Inflammatory macrophage treated with lipopolysaccharide for 1 hour (primary cell): ENCODE data around the gene ZDHHC14.
"Not testable (repeated sequence)": the region's sequence is repeated elsewhere in the genome, so short reads cannot be mapped to it uniquely, and the experiment has no call there.

ENCODE experiments used
- DNase-seq, 2 donors: peaks; one replicate each; pipeline ENCODE4 v3.0.0-alpha.2; 2020 to 2022

Gene ZDHHC14

DNA sequence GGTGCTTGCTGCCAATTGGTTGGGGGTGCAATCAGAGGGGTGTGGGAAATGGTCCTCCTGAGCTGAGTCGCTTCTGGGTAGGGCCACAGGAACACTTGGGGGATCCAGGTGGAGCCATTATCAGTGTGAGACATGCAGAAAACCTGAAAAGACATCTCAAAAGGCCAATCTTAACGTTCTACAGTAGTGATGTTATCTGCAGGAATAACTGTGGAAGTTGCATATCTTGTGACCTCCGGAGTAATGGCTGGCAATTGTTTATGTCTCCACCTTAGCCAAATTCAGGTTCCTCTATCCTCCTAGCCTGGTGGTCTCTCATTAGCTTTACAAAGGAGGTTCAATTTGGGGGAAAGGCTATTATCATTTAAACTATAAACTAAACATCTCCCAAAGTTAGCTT, 327.2 kb downstream of the ZDHHC14 start:
- DNase-seq: no peak

DNA sequence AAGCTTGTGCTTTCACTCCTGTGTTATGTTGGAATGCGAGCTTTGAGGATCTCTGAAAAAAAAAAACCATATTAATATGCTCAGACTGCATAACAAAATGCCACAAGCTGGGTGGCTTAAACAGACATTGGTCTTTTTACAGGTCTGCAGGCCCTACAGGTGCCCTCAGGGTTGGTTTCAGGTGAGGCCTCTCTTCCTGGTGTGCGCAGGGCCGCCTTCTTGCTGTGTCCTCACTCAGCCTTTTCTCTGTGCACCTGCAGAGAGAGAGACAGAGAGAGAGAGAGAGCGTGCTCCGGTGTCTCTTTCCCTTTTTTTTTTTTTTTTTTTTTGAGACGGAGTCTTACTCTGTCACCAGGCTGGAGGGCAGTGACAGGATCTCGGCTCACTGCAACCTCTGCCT, 327.9 kb downstream of the ZDHHC14 start:
- no peak for DNase-seq

DNA sequence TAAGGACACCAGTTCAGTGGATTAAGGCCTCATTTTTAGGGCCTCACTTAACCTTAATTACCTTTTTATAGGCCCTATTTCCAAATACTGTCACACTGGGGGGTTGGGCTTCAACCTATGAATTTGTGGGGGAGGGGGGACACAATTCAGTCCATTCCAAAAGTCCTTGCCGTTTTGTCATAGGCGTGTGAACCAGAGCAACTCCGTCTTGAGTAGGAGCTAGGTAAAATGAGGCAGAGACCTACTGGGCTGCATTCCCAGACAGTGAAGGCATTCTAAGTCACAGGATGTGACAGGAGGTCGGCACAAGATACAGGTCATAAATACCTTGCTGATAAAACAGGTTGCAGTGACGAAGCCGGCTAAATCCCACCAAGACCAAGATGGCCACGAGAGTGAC, 328.6 kb downstream of the ZDHHC14 start:
- no peak for DNase-seq

DNA sequence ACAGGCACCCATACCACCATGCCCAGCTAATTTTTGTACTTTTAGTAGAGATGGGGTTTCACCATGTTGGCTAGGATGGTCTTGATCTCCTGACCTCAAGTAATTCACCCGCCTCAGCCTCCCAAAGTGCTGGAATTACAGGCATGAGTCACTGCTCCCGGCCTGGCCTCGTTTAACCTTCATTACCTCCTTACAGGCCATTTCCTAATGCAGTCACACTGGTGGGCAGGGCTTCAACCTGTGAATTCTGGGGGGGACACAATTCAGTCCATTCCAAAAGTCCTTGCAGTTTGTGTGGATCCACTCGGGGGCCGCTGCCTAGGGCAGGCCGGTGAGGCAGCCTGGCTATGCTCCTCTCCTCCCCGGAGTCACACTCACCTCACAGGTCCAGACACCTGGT, 329.6 kb downstream of the ZDHHC14 start:
- no peak for DNase-seq

DNA sequence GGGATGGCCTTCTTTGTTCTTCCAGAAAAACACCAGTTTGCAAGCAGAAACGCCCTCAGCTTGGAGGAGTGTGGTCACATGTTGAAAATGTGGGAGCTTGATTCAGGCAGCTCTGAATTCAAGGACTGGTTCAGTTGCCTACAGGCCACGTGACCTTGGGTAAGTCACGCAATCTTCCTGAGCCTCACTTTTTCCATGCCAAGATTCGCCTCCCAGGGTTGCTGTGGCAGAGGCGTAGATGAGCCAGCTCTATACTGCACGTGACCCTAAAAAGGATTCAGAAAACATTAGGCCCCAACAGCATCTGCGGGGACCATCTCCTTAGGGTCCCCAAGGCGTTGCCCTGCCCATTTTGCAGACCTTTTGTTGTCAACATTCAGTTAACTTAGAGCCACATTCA, 330.1 kb downstream of the ZDHHC14 start:
- no peak for DNase-seq

DNA sequence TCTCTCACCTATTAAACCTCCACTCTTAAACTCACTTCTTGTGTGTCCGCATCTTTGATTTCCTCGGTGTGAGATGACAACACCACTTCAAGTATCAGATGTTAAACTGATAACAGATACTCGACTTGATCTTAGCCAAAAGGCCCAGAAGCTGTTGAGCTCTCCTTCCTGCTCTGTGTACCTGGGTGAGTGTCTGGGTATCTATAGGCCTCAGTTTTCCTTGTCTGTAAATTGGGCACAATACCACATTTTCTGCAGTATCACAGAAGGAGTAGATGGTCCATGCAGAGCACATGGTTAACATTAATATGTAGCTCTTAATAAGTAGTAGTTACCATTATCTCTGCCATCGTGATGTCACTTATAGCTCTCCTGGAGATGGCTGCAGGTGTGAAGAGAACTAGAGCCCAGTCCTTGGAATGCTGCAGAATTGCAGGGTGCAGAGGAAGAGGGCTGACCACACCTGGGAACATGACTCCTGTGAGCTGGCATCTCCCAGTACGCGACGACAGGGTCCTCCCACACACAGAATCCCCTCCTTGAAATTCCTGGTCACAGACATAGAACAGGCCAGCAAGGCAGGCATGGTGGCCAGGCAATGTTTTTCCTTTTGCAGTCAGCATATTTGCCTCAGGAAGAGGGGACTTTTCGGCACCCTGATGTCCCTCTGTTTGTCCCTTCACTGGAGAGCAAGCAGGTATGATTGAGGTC, 331.8 kb downstream of the ZDHHC14 start:
- no peak for DNase-seq

DNA sequence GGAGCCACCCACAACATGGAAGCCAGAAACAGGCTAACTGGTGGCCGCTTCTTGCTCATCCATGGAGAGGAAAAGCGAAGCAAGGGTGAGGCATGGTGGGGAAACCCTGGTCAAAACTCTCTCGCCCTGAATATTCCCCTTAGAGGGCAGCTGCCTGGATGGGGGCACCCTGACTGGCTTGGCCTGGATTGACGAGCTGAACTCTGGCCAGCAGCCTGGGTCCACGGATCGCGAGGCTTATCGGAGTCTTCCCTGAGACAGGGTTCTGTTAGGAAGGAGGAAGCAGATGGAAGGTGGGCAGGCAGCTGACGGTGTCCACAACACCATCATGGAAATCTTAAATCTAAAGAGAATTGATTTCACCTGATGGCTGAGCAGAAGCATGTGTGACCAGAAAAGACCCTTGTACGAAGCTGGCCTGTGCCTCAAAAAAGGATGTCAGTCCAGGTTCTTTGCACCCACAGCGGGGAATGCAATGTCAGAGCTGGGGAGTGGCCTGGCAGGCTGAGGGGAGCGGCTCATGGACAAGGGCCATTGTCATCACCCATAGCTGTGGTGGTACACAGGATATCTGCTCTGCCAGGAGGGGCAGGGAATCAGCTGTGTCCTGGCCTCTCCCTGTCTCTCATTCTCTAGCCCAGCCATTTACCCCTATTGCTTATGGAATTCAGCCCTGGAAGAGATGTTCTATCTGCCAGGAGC, 332.6 kb downstream of the ZDHHC14 start:
- no peak for DNase-seq

DNA sequence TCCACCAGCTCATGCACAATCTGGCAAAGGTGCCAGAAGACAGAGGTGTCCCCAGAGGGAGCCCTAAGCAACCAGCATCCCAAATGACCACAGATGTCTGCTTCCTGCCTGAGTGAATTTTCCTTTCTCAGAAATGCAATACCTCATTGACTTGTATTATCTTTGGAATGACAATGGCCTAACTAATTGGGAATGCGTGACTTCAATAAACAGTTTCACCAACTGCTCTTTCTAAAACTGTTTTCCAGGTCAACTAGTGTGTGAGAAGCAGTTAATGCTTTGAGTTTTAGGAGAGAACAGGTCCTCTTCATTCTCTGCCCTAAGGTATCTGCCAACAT, 333.1 kb downstream of the ZDHHC14 start:
- no peak for DNase-seq

DNA sequence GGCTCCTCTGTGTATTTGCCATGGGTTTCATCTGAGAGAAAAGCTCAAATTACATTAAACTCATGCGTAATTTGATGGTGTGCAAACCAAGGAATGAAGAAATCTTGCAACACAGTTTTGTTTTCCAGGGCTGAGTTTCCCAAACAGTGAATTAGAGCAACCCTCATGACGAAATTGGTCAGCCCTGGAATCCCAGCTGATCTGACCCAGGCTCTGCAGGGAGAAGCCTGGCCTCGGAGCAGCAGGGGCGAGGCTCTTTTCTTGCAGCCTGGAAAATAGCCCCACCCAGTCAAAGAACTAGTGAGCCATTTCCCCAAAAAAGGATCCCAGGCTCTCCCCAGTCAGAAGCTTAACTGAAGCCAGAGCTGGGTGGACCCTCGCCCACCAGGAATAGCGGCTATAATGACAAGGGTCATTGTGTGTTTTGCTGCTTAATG, 334.8 kb downstream of the ZDHHC14 start:
- DNase-seq: no peak

DNA sequence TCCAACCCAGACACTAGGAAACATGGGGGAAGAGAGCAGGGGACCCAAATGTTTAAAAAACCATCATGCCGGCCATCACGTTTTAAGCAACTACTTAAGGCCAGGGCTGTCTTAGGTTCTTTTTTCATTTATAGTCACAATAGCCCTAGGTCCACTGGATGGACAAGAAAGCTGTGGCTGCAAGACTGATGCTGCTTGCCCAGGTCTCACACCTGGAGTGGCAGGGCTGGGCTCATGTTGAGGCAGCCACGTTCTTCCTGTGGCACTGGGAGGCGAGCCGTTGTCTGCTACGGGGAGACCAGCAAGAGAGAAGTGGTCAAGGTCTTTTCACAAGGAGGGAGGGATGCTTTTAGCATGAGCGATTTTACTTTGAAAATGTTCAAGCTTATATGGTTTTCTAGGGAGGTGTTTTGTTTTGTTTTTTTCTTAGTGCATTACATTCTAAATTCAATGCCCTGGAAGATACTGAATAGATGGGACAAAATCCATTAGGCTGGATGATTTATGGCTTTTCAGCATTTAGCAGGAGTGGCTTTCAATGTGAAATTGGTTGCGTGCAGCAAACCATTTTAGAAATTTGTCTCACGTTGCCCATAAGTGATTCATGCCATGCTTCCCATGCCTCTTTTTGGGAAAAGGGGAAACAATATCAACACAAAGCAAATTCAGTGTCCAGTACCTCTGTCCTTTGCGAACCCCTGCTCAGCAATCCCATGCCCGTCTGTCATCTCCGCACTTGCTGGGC, 335.4 kb downstream of the ZDHHC14 start:
- DNase-seq: no peak

DNA sequence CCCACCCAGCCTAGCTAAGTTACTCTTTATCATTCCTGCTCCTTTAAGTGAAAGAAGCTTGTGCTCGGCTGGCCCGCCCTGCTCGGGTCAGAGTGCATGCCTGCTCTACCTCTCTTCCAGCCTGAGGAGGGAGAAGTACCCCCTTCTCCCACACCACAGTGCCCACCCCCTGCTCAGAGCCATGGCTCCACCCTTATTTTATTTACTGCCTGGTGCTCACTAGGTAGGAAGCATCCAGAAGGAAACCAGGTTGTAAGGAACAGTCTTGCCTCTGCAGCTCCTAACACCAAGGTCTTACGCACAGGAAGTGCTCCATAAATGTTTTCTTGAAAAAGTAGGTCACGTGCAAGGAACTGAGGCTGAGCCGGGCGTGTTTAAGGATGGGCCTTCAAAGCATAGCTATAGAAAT, 336.4 kb downstream of the ZDHHC14 start:
- no peak for DNase-seq

DNA sequence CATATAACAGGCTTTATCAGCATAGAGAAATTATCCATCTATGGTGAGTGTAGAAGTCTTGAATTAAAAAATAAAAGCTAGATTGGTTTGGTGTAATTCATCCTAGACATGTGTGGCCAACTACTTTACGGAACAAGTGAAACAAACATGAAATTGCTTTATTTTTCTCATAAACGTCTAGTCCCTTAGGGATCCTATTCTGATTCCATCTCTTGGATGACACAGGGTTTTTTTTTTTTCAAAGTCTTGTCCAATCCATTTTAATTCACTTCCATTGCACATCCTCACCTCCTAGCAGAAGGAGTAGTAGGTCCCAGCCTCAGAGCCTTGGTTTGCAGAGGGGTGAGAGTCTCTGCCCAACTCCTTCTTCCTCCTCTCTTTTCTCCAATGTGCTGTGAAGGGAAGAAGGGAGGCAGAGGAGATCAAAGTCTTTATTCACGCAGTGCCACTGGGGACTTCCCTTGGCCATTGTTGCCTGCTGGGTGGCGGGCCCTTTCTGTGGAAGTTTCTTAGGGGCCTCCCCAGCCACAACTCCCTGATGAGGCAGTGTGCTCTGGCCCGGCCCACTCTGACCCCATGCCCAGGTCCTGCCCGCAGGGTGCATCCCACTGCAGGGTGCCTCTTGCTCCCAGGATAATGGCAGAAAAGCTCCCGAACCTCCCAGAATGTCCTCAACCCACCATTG, 337.7 kb downstream of the ZDHHC14 start:
- DNase-seq: no peak

DNA sequence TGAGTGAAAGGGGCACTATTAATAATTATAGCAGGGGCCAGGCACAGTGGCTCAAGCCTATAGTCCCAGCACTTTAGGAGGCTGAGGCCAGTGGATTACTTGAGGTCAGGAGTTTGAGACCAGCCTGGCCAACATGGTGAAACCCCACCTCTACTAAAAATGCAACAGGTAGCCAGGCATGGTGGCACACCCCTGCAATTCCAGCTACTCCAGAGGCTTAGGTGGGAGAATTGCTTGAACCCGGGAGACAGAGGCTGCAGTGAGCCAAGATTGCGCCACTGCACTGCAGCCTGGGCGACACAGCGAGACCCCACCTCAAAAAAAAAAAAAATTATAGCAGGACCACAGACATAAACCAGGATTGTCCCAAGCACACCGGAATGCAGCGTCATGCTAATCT, 340.0 kb downstream of the ZDHHC14 start:
- not testable (repeated sequence) for DNase-seq

DNA sequence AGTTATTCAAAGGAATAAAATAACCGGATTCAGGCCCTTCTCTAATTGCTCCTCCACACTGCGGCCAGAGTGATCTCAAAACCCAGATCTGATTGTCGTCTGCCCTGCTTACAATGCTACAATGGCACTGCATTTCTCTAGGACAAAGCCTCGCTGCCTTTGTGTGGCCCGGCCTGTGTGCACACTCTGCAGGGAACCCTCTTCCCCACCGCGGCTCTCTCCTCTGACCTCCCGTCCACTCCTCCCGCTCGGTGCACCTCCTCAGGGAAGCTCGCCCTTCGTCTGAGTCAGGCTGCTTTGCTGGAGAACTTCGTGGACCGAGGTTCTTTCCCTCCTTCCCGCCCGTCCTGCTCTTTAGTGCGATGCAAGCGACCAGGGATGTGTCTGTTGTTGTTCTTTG, 340.4 kb downstream of the ZDHHC14 start:
- no peak for DNase-seq

DNA sequence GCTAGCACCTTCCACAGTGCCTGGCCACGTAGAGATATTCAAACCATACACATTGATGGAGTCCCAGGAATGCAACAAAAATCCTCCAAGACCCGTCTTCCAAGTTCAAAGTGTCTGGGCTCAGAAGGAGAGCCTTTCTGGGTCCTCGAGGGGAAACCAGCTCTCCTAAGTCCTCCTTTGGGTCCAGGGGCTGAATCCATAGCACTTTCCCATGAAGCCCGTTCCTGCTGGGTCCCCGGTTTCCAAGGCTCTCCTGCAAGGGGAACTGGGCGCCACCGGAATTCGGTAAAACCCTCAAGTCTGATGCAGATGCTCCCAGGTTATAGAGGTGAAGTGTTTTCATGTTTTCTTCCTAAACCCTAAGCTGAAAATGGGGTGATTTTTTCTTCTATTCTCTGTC, 340.8 kb downstream of the ZDHHC14 start:
- no peak for DNase-seq

DNA sequence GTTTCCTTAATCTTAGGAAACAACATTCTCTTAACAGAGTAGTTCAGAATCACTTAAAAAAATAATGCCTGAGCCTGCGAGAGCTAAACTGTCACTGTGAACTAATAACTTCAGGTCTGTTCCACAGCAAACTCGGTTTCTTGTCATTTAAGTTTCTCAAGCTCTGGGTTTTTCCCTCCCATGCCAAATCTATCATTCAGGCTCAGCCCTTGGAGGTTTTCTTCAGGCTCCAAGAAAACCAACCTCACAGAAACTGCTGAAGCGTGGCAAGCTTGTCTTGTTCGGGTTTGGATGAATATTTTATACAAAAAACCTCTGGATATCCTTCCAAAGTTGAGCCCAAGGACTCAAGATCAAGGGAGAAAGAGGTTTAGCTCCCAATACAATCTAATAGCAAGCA, 342.4 kb downstream of the ZDHHC14 start:
- DNase-seq: no peak

DNA sequence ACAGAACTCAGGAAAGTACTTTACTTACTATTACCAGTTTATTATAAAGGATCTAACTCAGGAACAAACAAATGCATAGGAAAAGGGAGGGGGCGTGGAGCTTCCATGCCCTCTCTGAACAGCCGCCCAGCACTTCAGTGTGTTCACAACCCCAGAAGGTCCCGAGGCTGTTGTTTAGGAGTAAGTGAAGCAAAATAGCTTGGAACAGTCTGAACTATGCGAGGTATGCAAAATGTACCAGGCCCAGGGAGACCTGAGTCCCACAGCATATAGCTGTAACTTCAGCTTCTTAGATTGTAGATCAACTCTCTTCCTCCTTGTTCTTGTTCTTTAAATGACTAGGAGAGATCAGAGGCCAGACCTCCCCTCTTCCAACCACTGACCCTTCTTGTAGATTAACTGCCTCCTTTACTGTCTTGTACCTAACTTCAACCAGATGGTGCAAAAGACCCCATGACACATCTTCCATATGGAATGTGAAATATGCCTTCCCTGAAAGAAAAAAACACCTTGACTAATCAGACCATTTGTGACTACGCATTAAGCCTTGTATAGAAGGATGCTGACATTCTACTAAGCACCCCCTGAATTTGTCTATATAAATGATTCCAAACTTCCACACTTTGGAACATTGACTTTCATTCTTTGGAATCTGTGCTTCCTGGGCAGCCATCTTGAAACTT, 343.3 kb downstream of the ZDHHC14 start:
- DNase-seq: no peak

DNA sequence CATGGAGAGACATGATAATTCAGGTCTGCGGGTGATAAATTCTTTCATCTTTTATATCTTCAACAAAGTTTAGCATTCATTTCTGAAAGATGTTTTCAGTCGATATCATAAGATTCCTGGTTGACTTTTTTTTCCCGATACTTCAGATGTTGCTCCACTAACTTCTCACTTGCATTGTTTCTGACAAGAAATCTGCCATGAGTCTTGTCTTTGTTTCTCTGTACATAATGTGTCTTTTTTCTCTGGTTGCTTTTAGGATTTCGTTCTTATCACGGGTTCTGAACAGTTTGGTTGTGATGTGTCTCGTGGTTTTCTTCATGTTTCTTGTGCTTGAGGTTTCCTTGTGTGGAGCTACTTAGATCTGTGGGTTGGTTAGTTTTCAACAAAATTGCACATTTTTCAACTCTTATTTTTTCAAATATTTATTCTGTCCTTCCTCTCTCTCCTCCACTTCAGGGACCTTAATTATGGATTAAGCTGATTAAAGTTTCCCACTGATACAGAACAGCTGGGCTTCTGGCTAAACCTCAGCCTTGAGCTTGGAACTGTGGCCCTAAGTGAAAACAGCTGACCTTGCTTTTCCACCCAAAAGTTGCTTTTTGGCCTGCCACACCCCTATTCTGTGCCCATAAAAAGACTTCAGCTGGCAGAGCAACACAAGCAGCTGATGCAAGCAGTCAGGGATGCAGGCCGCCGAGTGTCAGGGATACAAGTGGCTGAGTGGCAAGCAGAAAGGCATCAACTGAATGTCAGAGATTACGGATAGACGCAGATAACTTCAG, 344.2 kb downstream of the ZDHHC14 start:
- DNase-seq: no peak

DNA sequence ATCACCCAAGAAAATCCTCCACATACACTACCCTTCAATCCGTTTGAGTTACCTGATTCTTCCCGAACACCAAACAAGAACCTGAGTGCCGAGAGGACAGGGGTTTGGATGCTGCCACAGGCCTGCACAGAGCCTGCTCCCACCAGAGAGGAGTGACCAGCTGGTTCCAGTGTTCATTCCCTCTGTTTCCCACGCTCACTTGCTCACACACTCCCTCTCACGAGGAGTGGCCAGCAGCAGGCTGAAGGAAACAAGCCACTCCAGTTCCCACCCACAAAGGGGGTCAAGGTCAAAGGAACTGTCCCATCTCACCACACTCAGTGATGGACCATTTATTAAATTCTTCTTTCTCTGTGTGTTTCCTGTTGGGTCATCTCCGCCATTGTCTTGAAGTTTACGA, 344.8 kb downstream of the ZDHHC14 start:
- no peak for DNase-seq

DNA sequence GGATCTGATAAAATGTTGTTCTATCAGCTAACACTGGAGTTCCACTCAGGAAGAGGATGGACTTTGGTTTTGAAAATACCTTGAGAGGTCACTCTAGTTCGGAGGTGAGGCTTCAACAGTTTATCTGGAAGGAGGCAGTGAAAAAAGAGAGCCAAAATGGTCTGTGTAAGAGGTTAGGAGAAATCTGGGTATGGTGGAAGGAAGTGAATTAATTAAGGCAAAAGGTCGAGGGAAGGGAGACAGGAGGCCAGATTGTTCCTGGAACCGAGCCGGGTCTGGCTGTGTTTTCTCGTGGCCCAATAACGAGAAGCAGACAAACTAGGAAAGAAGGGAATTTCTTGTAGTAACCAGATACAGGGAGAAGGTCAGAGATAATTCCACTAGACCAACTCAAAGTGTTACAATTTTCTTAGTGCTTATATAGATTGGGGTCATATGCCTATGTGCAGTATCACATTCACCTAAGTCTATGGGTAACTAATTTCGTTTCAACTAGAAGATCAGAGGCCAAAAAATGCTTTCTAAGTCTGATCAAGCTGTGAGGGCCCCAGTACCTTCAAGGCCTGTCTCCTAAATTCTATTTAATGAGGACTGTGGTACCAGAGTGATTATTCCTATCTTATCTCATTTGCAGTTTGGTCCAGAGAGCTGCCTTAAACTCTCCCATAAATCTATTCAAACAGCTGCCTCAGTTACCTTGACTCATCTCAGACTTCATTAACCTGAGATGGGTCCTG, 346.1 kb downstream of the ZDHHC14 start:
- DNase-seq: no peak
